Measurements from ENCODE around the gene IDNK.
"Not testable (repeated sequence)": the region's sequence is repeated elsewhere in the genome, so short reads cannot be mapped to it uniquely, and the experiment has no call there.

IDNK gene

GRCh38 chr9:83622939-83623678 is at the start of gene IDNK:
Gene IDNK, plus strand, starts transcription at chr9:83623143. Its CDS starts 29 bp downstream, at chr9:83623172.
- peak in 50 of 56 donors; percentile 4 to 83 (median 62) for DNase-seq

GRCh38 chr9:83574482-83574881 is 48.5 kb upstream of the IDNK start:
- DNase-seq = no peak

- no peak for DNase-seq
These were observed 40.9 kb upstream of the IDNK start for GRCh38 chr9:83582029-83582428.

GRCh38 chr9:83583151-83584014 is 39.6 kb upstream of the IDNK start:
- DNase-seq = peak in 6 of 56 donors; percentile 0 to 30 (median 10)

- no peak for DNase-seq
These were observed 37.9 kb upstream of the IDNK start for GRCh38 chr9:83584995-83585394.

GRCh38 chr9:83588256-83588655 is 34.7 kb upstream of the IDNK start:
- DNase-seq = no peak

GRCh38 chr9:83596899-83597504 is 25.9 kb upstream of the IDNK start:
- peak in 15 of 56 donors; percentile 1 to 60 (median 5) for DNase-seq

GRCh38 chr9:83598487-83598886 is 24.5 kb upstream of the IDNK start:
- no peak for DNase-seq

- no peak for DNase-seq
These were observed 23.9 kb upstream of the IDNK start for GRCh38 chr9:83599071-83599470.

GRCh38 chr9:83601463-83601862 is 21.5 kb upstream of the IDNK start:
- DNase-seq = no peak

GRCh38 chr9:83607620-83608019 is 15.3 kb upstream of the IDNK start:
- not testable (repeated sequence) for DNase-seq

- not testable (repeated sequence) for DNase-seq
These were observed 9.6 kb upstream of the IDNK start for GRCh38 chr9:83613298-83613697.

- no peak for DNase-seq
These were observed 5.6 kb upstream of the IDNK start for GRCh38 chr9:83617299-83617698.

- peak in 21 of 56 donors; percentile 3 to 64 (median 17) for DNase-seq
These were observed 1.9 kb upstream of the IDNK start for GRCh38 chr9:83620841-83621636.

GRCh38 chr9:83622433-83622938 is 457 bp upstream of the IDNK start:
- peak in 4 of 56 donors; percentile 23 to 72 (median 60) for DNase-seq

GRCh38 chr9:83623679-83624076 is 735 bp downstream of the IDNK start:
- no peak for DNase-seq

- no peak for DNase-seq
These were observed 2.2 kb downstream of the IDNK start for GRCh38 chr9:83625178-83625577.

- no peak for DNase-seq
These were observed 5.6 kb downstream of the IDNK start for GRCh38 chr9:83628540-83628939.

- no peak for DNase-seq
These were observed 6.6 kb downstream of the IDNK start for GRCh38 chr9:83629433-83630104.

- DNase-seq = peak in 1 of 56 donors; percentile 2
These were observed 8.1 kb downstream of the IDNK start for GRCh38 chr9:83630938-83631457.

Measured in amygdala (tissue), 56 donors.